AG10803 (cell line): Measurements from ENCODE around the gene HEXIM1.

Source experiments
- DNase-seq: peaks from one replicate; pipeline ENCODE4 v3.0.0; 2010; ENCODE audit warnings: low read depth
- H3K4me3 ChIP-seq: 2 replicates; pipeline ENCODE4 v1.5.1; 2011; ENCODE audit warnings: mild to moderate bottlenecking, low read length, control low read depth
- CTCF ChIP-seq: conservative IDR thresholded peaks from 2 replicates; pipeline ENCODE4 v1.5.1; 2011; ENCODE audit warnings: mild to moderate bottlenecking, low read length, control low read depth, inconsistent platforms

The HEXIM1 gene

GRCh38 chr17:45135978-45136791 is 12.1 kb upstream of the HEXIM1 start:
- peak overlapping the region; percentile 85 for H3K4me3 ChIP-seq
- no peak for TF ChIP-seq CTCF
- DNase-seq, result no peak

DNA sequence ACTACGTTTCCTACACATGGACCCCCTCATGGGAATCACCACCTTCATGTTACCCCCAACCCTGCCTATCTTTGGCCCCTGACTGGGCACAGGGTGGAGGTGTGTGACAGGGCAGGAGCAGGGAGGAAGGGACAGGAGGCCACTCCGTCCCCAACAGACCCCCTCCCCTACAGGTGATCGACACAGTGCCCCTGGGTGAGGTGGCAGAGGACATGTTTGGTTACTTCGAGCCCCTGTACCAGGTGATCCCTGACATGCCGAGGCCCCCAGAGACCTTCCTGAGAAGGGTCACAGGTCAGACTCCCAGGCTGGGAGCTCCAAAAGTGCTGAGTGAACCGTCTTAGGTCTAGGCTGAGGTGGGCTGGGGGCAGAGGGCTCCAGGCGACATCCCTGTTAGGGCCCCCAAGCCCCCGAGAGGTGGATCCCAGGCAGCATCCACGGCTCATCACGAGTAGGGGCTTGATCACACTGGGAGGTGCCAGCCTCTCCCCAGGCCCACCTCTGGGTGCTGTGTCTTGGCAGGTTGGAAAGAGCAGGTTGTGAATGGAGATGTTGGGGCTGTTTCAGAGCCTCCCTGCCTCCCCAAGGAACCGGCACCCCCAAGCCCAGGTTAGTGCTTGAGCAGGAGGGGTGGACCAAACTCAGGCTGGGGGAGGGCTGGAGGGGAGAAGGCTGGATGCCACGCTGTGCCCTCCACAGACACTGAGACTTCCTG is 11.3 kb upstream of the HEXIM1 start:
- H3K4me3 ChIP-seq, result peak overlapping the region; percentile 20; the same call in 1 of the 2 replicates
- no peak for TF ChIP-seq CTCF
- no peak for DNase-seq

GRCh38 chr17:45137561-45138305 is 10.5 kb upstream of the HEXIM1 start:
- TF ChIP-seq CTCF, result no peak
- no peak for DNase-seq

GRCh38 chr17:45138911-45139532 is 9.3 kb upstream of the HEXIM1 start:
- DNase-seq, result no peak
- no peak overlapping the region for H3K4me3 ChIP-seq
- TF ChIP-seq CTCF, result no peak

More at GRCh38 chr17:45137561-45138305, 10.5 kb upstream of the HEXIM1 start:
- H3K4me3 ChIP-seq, result no peak overlapping the region

- no peak for TF ChIP-seq CTCF
- no peak for DNase-seq
- H3K4me3 ChIP-seq, result no peak overlapping the region
Measured at GRCh38 chr17:45139533-45139920, 8.7 kb upstream of the HEXIM1 start.

- TF ChIP-seq CTCF, result no peak
- no peak for DNase-seq
- H3K4me3 ChIP-seq, result peak overlapping the region; percentile 12; the same call in 1 of the 2 replicates
Measured at GRCh38 chr17:45143094-45143670, 5.1 kb upstream of the HEXIM1 start.
